Skeletal muscle satellite cell (primary cell): ENCODE measurements around the gene ANGPTL2.

Experiments
- H3K27me3 ChIP-seq: 2 replicates; pipeline ENCODE4 v1.7.0; 2013; ENCODE audit warnings: low read length; ENCODE audit not compliant: control insufficient read depth, insufficient read depth
- H3K36me3 ChIP-seq: 2 replicates; pipeline ENCODE4 v1.7.0; 2013; ENCODE audit warnings: mild to moderate bottlenecking, control low read depth, low read length; ENCODE audit not compliant: insufficient read depth
- H3K4me1 ChIP-seq: 2 replicates; pipeline ENCODE4 v1.7.0; 2013; ENCODE audit warnings: low read length; ENCODE audit not compliant: control insufficient read depth, insufficient read depth
- H3K4me2 ChIP-seq: 2 replicates; pipeline ENCODE4 v1.7.0; 2013; ENCODE audit warnings: mild to moderate bottlenecking, low read length
- H3K4me3 ChIP-seq: 2 replicates; pipeline ENCODE4 v1.7.0; 2013; ENCODE audit warnings: low read length
- H3K9ac ChIP-seq: 2 replicates; pipeline ENCODE4 v1.7.0; 2013; ENCODE audit warnings: mild to moderate bottlenecking, low read depth, low read length, moderate library complexity
- H3K9me3 ChIP-seq: replicated peaks from 2 replicates; pipeline ENCODE4 v1.7.0; 2013; ENCODE audit warnings: mild to moderate bottlenecking, control low read depth, low read length

The ANGPTL2 gene

GRCh38 chr9:127107929-127108876, 14.2 kb downstream of the ANGPTL2 start:
- Histone ChIP-seq H3K4me1 (peaks cover 5% of the 10 kb centered on the region), H3K9ac (no peak overlapping the region), H3K36me3 (no peaks in the 10 kb centered on the region), H3K4me3 (no peak overlapping the region), H3K4me2 (no peak overlapping the region), H3K27me3 (no peaks in the 10 kb centered on the region), H3K9me3 (no peaks in the 10 kb centered on the region)

- no peak overlapping the region for H3K9ac ChIP-seq
- H3K4me2 ChIP-seq = no peak overlapping the region
- no peaks in the 10 kb centered on the region for H3K4me1 ChIP-seq
- no peak overlapping the region for H3K4me3 ChIP-seq
- H3K27me3 ChIP-seq = no peaks in the 10 kb centered on the region
- no peaks in the 10 kb centered on the region for H3K9me3 ChIP-seq
- H3K36me3 ChIP-seq = no peaks in the 10 kb centered on the region
Measured at GRCh38 chr9:127107171-127107928, 15.1 kb downstream of the ANGPTL2 start.

- Histone ChIP-seq H3K9ac (no peak overlapping the region), H3K4me3 (no peak overlapping the region), H3K27me3 (no peaks in the 10 kb centered on the region), H3K36me3 (no peaks in the 10 kb centered on the region), H3K4me1 (no peaks in the 10 kb centered on the region), H3K9me3 (no peaks in the 10 kb centered on the region), H3K4me2 (no peak overlapping the region)
Measured at GRCh38 chr9:127106466-127106855, 16.0 kb downstream of the ANGPTL2 start.

GRCh38 chr9:127105805-127106465, 16.5 kb downstream of the ANGPTL2 start:
- no peaks in the 10 kb centered on the region for H3K36me3 ChIP-seq
- H3K27me3 ChIP-seq = no peaks in the 10 kb centered on the region
- no peak overlapping the region for H3K4me3 ChIP-seq
- H3K9me3 ChIP-seq = no peaks in the 10 kb centered on the region
- no peak overlapping the region for H3K9ac ChIP-seq
- H3K4me2 ChIP-seq = no peak overlapping the region
- no peaks in the 10 kb centered on the region for H3K4me1 ChIP-seq

GRCh38 chr9:127104581-127105311, 17.7 kb downstream of the ANGPTL2 start:
- no peaks in the 10 kb centered on the region for H3K4me1 ChIP-seq
- no peaks in the 10 kb centered on the region for H3K9me3 ChIP-seq
- no peak overlapping the region for H3K4me3 ChIP-seq
- H3K9ac ChIP-seq = no peak overlapping the region
- H3K27me3 ChIP-seq = no peaks in the 10 kb centered on the region
- no peak overlapping the region for H3K4me2 ChIP-seq
- no peaks in the 10 kb centered on the region for H3K36me3 ChIP-seq

GRCh38 chr9:127102788-127103187, 19.6 kb downstream of the ANGPTL2 start:
- no peak overlapping the region for H3K4me2 ChIP-seq
- no peak overlapping the region for H3K4me3 ChIP-seq
- no peaks in the 10 kb centered on the region for H3K9me3 ChIP-seq
- H3K4me1 ChIP-seq = no peaks in the 10 kb centered on the region
- H3K36me3 ChIP-seq = no peaks in the 10 kb centered on the region
- H3K27me3 ChIP-seq = no peaks in the 10 kb centered on the region
- no peak overlapping the region for H3K9ac ChIP-seq

GRCh38 chr9:127102176-127102575, 20.3 kb downstream of the ANGPTL2 start:
- H3K9me3 ChIP-seq = no peaks in the 10 kb centered on the region
- H3K4me2 ChIP-seq = no peak overlapping the region
- no peaks in the 10 kb centered on the region for H3K36me3 ChIP-seq
- H3K9ac ChIP-seq = no peak overlapping the region
- no peaks in the 10 kb centered on the region for H3K27me3 ChIP-seq
- H3K4me3 ChIP-seq = no peak overlapping the region
- no peaks in the 10 kb centered on the region for H3K4me1 ChIP-seq

- Histone ChIP-seq H3K4me2 (no peak overlapping the region), H3K4me3 (no peak overlapping the region), H3K36me3 (no peaks in the 10 kb centered on the region)
Measured at GRCh38 chr9:127099664-127100063, 22.8 kb downstream of the ANGPTL2 start.

GRCh38 chr9:127098916-127099553, 23.4 kb downstream of the ANGPTL2 start:
- Histone ChIP-seq H3K9ac (no peak overlapping the region), H3K9me3 (no peaks in the 10 kb centered on the region), H3K36me3 (no peaks in the 10 kb centered on the region), H3K4me2 (no peak overlapping the region), H3K4me1 (peaks cover 3% of the 10 kb centered on the region), H3K27me3 (no peaks in the 10 kb centered on the region), H3K4me3 (no peak overlapping the region)

More at GRCh38 chr9:127099664-127100063, 22.8 kb downstream of the ANGPTL2 start:
- H3K4me1 ChIP-seq = peaks cover 3% of the 10 kb centered on the region
- no peaks in the 10 kb centered on the region for H3K9me3 ChIP-seq
- H3K9ac ChIP-seq = no peak overlapping the region
- H3K27me3 ChIP-seq = no peaks in the 10 kb centered on the region

- no peak overlapping the region for H3K9ac ChIP-seq
- H3K4me3 ChIP-seq = no peak overlapping the region
- H3K36me3 ChIP-seq = no peaks in the 10 kb centered on the region
- no peaks in the 10 kb centered on the region for H3K9me3 ChIP-seq
- no peak overlapping the region for H3K4me2 ChIP-seq
- H3K4me1 ChIP-seq = peaks cover 3% of the 10 kb centered on the region
- H3K27me3 ChIP-seq = no peaks in the 10 kb centered on the region
Measured at GRCh38 chr9:127097683-127098082, 24.8 kb downstream of the ANGPTL2 start.
